Adipocyte (in vitro differentiated cells): ENCODE measurements around the gene CDH23.

ENCODE experiments used
- DNase-seq: peaks from one replicate; pipeline ENCODE4 v3.0.0-alpha.2; 2015; ENCODE audit warnings: low read depth
- H3K27me3 ChIP-seq: replicated peaks from 2 replicates; pipeline ENCODE4 v1.7.0; 2013; ENCODE audit warnings: mild to moderate bottlenecking, low read length, moderate library complexity; ENCODE audit not compliant: control insufficient read depth, insufficient read depth
- H3K36me3 ChIP-seq: 2 replicates; pipeline ENCODE4 v1.7.0; 2013; ENCODE audit warnings: low read length, mild to moderate bottlenecking, moderate library complexity; ENCODE audit not compliant: control insufficient read depth, insufficient read depth, severe bottlenecking
- H3K4me1 ChIP-seq: 2 replicates; pipeline ENCODE4 v1.7.0; 2013; ENCODE audit warnings: mild to moderate bottlenecking, low read length, moderate library complexity; ENCODE audit not compliant: control insufficient read depth, insufficient read depth
- H3K4me3 ChIP-seq: 2 replicates; pipeline ENCODE4 v1.7.0; 2013; ENCODE audit warnings: mild to moderate bottlenecking, low read length, moderate library complexity
- H3K9ac ChIP-seq: 2 replicates; pipeline ENCODE4 v1.7.0; 2013; ENCODE audit warnings: mild to moderate bottlenecking, low read length, moderate library complexity
- H3K9me3 ChIP-seq: 2 replicates; pipeline ENCODE4 v1.7.0; 2013; ENCODE audit warnings: mild to moderate bottlenecking, low read length, moderate library complexity; ENCODE audit not compliant: control insufficient read depth

Gene CDH23

DNA sequence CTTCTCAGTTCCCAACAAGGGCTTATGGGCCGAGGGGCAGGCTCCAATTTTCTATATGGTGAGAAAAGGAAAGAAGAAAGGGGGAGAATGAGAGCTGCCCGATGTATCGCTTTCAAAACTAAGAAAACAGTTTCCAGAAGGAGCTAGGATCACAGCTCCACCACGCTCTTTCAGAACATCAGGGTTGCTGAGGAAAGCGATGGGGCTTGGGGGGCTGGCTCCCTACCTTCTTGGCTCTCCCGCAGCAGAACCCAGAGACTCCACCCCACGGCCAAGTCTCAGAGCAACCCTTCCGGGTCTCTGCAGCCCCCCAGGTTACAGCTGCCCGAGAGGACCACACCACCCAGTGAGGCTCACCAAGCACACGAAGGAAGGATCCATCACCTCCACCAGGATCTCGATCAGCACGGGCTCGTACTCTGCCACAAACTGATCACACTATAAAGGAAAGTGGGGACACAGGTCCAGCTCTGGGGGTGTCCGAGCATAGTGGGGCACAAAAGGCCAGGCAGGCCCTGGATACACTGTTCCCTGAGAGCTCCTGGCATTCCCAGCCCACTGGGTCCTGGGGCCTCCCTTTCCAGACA is 422.0 kb downstream of the CDH23 start:
- DNase-seq, result no peak
- Histone ChIP-seq H3K4me1 (peaks cover 32% of the 10 kb centered on the region), H3K9ac (peak overlapping the region; percentile 25), H3K27me3 (no peaks in the 10 kb centered on the region), H3K36me3 (peaks cover 99% of the 10 kb centered on the region), H3K9me3 (no peaks in the 10 kb centered on the region), H3K4me3 (no peak overlapping the region)

DNA sequence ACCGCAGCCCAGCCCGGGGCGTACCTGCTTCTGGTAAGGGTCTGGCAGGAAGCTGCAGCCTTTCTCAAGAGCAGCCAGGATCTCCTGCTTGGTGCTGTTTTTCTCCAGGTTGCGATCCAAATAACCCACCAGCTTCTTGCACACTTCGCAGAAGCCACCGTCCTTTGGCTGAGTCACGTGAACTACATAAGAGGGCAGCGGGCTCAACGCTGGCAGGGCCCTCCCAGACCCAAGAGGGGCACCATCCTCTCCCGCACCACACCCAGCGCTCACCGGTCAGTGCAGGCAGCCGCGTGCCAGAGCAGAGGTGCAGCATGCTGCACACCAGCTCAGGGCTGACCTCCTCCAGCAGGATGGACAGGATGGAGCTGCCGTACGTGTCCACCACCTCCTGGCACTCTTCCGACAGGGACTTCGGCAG is 422.7 kb downstream of the CDH23 start:
- H3K4me3 ChIP-seq, result no peak overlapping the region
- peaks cover 100% of the 10 kb centered on the region for H3K36me3 ChIP-seq
- DNase-seq, result no peak

DNA sequence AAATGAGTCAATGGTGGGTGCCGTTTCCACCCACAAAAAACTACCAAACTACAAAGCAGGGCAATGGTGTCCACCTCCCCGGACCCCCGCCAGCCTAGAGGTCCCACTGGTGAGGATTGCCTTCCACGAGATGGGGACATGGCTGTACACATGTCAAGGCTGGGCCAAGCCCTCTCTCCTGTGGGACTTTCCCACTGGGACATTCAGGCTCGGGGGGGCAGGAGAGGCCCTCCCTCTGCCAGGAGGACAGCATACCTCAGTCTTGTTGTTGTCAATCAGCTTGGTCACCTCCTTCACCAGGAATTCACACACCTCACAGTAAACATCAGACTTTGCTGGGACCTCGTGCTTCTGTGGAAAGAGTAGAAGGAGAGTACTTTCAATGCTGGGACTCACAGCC is 423.3 kb downstream of the CDH23 start:
- no peak overlapping the region for H3K9ac ChIP-seq

More for the DNA sequence above, 422.7 kb downstream of the CDH23 start:
- no peaks in the 10 kb centered on the region for H3K9me3 ChIP-seq
- H3K27me3 ChIP-seq, result no peaks in the 10 kb centered on the region
- peaks cover 32% of the 10 kb centered on the region for H3K4me1 ChIP-seq
- H3K9ac ChIP-seq, result no peak overlapping the region

DNA sequence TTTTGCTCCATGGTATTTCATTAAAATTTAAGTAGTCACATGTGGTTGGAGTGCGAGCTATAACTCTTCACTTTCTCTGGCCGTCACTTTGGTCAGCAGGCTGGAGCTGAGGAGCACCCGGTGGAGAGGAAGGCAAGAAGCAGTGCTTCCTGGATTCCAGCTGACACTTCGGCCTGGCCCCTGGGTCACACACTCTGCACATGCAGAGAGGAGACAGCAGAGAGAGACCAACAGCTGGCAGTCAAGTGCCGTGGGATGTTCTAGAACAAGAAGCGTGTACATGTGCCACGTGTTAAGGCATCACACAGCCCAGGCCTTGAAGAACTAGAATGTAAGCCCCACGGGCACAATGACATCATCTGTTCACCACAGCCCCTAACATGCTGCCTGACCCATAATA is 424.2 kb downstream of the CDH23 start:
- Histone ChIP-seq H3K27me3 (no peaks in the 10 kb centered on the region), H3K36me3 (peaks cover 100% of the 10 kb centered on the region), H3K4me3 (no peak overlapping the region), H3K9ac (no peak overlapping the region), H3K9me3 (no peaks in the 10 kb centered on the region), H3K4me1 (peaks cover 32% of the 10 kb centered on the region)
- no peak for DNase-seq

More for the DNA sequence above, 423.3 kb downstream of the CDH23 start:
- Histone ChIP-seq H3K4me1 (peaks cover 32% of the 10 kb centered on the region), H3K9me3 (no peaks in the 10 kb centered on the region), H3K4me3 (no peak overlapping the region), H3K27me3 (no peaks in the 10 kb centered on the region), H3K36me3 (peaks cover 100% of the 10 kb centered on the region)
- no peak for DNase-seq

DNA sequence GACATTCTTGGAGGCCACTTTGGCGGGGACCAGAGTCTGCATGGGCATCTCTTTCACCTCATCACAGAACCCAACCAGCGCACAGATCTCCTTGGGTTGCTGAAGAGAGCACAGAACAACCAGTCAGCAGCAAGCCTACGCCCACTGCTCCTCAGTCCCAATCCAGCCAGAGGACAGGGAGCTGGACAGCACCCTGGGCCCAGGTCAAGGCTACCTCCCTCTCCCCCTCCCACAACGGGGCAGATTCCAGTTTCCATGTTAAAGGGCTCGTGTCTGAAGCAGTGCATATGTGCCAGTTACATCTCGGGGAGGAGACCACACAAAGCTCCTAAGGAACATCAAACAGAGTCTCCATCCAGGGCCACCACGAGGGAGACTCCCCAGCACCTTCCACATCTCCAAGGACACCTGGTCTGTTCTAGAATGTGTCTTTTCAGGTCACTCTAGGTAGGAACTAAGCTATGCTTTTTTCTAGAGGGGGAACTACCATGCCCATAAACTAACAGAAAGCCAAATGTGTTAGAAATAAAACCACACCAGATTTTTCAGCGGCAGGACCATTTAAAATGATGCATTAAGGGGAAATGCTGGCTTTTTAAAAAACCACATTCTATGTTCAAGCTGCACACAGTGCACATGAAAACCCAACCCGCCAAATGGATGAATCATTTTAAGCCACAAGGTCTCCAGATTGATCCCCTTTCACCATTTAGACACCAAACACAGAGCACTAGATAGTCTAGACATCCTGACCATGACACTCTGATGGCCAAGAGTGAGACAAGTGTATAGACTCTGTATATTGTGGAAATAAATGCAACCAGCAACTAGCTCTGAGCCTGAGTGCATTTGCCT is 425.4 kb downstream of the CDH23 start:
- no peaks in the 10 kb centered on the region for H3K27me3 ChIP-seq
- peaks cover 22% of the 10 kb centered on the region for H3K4me1 ChIP-seq
- H3K9ac ChIP-seq, result no peak overlapping the region
- no peaks in the 10 kb centered on the region for H3K9me3 ChIP-seq
- peaks cover 99% of the 10 kb centered on the region for H3K36me3 ChIP-seq
- H3K4me3 ChIP-seq, result no peak overlapping the region
- no peak for DNase-seq

DNA sequence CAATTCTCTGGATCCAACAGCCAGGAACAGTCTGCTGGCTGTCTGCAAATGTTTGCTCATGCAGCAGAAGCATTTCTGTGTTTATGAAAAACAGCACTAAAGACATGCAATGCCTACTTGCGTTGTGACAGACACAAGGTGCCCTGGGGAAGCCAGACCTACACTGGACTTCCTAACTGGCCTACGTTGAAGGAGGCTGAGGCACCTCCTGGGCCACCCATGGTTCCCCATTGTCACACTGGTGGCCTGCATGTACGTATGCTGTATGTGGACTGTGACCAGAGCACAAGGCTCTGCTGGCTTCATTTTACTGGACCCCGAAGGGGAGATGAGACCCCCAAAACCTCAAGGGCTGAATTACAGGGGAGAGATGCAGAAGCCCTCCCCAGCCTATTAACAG is 426.6 kb downstream of the CDH23 start:
- Histone ChIP-seq H3K27me3 (no peaks in the 10 kb centered on the region), H3K36me3 (peaks cover 98% of the 10 kb centered on the region), H3K9me3 (no peaks in the 10 kb centered on the region), H3K4me1 (peaks cover 10% of the 10 kb centered on the region), H3K9ac (no peak overlapping the region), H3K4me3 (no peak overlapping the region)
- DNase-seq, result no peak

DNA sequence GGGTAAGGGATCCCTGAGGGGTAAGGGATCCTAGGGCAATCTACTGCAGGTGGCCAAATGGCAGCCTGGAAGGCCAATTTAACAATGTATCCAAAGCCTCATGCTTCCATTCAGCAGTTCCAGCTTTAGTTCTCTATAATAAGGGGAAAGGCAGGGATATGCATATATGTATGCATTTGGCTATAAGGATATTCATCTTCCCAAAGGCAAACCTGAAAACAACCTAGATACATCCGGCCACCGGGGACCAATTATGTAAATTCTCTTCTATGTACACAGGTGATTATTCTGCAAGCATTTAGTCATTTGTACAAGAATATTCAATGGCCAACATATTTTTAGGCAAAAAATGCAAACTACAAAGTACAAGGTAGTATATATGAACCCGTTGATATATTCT is 427.6 kb downstream of the CDH23 start:
- Histone ChIP-seq H3K9me3 (no peaks in the 10 kb centered on the region), H3K4me1 (peaks cover 9% of the 10 kb centered on the region), H3K36me3 (peaks cover 98% of the 10 kb centered on the region), H3K9ac (no peak overlapping the region), H3K4me3 (no peak overlapping the region), H3K27me3 (no peaks in the 10 kb centered on the region)
- no peak for DNase-seq

DNA sequence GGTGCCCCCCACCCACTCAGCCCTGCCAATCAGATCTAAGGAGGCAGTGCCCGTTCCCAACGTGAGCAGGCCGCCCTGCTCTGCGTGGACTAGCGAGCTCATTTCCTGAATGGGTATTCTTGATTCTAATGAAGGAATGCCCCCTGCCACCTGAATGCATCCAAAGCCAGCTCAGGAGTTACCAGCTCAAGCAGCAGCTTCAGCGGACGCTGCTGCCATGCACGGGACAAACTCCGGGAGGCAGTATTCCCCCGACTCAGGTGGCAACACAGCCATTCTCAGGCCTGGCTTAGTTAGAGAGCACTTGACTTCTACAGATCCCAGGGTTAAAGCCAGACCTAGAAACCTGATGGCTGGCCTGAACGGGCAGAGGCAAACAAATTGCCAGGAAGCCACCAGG is 428.5 kb downstream of the CDH23 start:
- Histone ChIP-seq H3K27me3 (no peaks in the 10 kb centered on the region), H3K4me3 (no peak overlapping the region), H3K36me3 (peaks cover 98% of the 10 kb centered on the region), H3K4me1 (peaks cover 10% of the 10 kb centered on the region), H3K9me3 (no peaks in the 10 kb centered on the region), H3K9ac (no peak overlapping the region)
- no peak for DNase-seq

DNA sequence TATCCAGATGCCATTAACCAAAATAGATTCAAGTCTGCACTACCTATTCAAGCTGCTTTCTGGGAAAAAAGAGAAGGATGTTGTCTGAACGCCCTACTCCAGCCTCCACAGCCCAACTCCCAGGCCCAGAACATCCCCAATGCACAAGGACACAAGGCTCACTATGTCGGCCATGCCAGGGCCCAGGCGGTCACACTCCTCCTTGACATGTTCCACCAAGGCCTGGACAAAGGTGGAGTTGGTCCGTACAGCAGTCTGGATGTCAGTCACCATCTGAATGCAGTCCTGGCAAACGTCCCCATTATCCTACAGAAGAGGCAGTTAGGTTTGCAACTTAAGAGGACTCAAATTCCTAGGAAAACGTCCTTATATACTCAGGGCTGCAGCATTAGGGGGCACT is 431.1 kb downstream of the CDH23 start:
- Histone ChIP-seq H3K36me3 (peaks cover 96% of the 10 kb centered on the region), H3K27me3 (no peaks in the 10 kb centered on the region), H3K9ac (peak overlapping the region; percentile 4), H3K4me1 (peaks cover 15% of the 10 kb centered on the region), H3K4me3 (no peak overlapping the region), H3K9me3 (no peaks in the 10 kb centered on the region)
- DNase-seq, result no peak

DNA sequence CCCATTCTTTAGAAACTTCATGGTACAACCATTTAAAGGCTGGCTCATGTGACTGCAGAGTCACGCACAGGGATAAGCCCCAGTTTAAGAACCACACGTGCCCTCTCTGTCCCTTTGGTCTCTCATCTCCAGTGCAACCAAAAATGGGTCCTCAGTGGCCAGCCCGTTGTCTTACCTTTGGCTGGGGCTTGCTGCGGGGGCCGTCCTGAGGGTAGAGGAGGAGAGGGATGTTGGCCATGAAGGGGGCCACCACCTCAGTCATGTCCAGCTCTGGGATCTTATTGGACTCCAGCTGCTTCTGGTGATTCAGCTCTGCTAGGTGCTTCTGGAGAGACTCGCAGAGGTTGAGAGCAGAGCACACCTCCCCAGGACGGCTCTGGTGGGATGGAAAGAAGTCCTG is 432.0 kb downstream of the CDH23 start:
- Histone ChIP-seq H3K9me3 (no peaks in the 10 kb centered on the region), H3K27me3 (no peaks in the 10 kb centered on the region), H3K4me3 (no peak overlapping the region), H3K4me1 (peaks cover 16% of the 10 kb centered on the region), H3K36me3 (peaks cover 93% of the 10 kb centered on the region), H3K9ac (no peak overlapping the region)
- no peak for DNase-seq

DNA sequence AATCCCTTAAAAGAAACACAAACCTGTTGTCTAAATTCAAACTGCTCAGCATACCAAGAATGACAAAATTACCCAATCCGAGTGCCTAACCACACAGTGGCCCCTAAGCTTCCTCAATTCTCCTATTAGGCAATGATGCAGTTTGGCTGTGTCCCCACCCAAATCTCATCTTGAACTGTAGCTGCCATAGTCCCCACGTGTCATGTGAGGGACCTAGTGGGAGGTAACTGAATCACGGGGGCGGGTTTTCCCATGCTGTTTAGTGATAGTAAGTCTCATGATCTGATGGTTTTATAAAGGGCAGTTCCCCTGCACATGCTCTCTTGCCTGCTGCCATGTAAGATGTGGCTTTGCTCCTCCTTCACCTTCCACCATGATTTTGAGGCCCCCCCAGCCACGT is 432.5 kb downstream of the CDH23 start:
- Histone ChIP-seq H3K27me3 (no peaks in the 10 kb centered on the region), H3K9ac (no peak overlapping the region), H3K36me3 (peaks cover 93% of the 10 kb centered on the region), H3K4me3 (no peak overlapping the region), H3K9me3 (no peaks in the 10 kb centered on the region), H3K4me1 (peaks cover 20% of the 10 kb centered on the region)
- DNase-seq, result peak; percentile 35
